COLO668 (cell line): ENCODE measurements around the gene TSPYL1.

Experiments
- DNase-seq: peaks from one replicate; lab custom pipeline; 2025; ENCODE audit not compliant: unreplicated experiment; lab: John Stamatoyannopoulos, UW

TSPYL1 gene

GRCh38 chr6:116265041-116265829 is 14.5 kb downstream of the TSPYL1 start:
- DNase-seq, result no peak

GRCh38 chr6:116263353-116263752 is 16.4 kb downstream of the TSPYL1 start:
- DNase-seq, result no peak

- DNase-seq, result no peak
Measured at GRCh38 chr6:116258520-116258919, 21.2 kb downstream of the TSPYL1 start.

GRCh38 chr6:116256694-116257093 is 23.0 kb downstream of the TSPYL1 start:
- DNase-seq, result no peak

- no peak for DNase-seq
Measured at GRCh38 chr6:116255246-116255800, 24.4 kb downstream of the TSPYL1 start.

- no peak for DNase-seq
Measured at GRCh38 chr6:116254297-116255056, 25.3 kb downstream of the TSPYL1 start.

GRCh38 chr6:116253505-116254296 is 26.0 kb downstream of the TSPYL1 start, which contains the start of gene TSPYL4:
TSPYL4 (minus strand) TSS chr6:116254075; CDS start chr6:116254008, 67 bp downstream.
- DNase-seq, result peak; percentile 92

- DNase-seq, result no peak
Measured at GRCh38 chr6:116253188-116253504, 26.6 kb downstream of the TSPYL1 start.

- no peak for DNase-seq
Measured at GRCh38 chr6:116251568-116252384, 28.0 kb downstream of the TSPYL1 start.

- DNase-seq, result no peak
Measured at GRCh38 chr6:116248577-116248976, 31.2 kb downstream of the TSPYL1 start.

- no peak for DNase-seq
Measured at GRCh38 chr6:116247285-116247684, 32.4 kb downstream of the TSPYL1 start.

GRCh38 chr6:116246089-116246488 is 33.6 kb downstream of the TSPYL1 start:
- DNase-seq, result no peak

- DNase-seq, result no peak
Measured at GRCh38 chr6:116244284-116244683, 35.4 kb downstream of the TSPYL1 start.

- no peak for DNase-seq
Measured at GRCh38 chr6:116239856-116240255, 39.9 kb downstream of the TSPYL1 start.

- no peak for DNase-seq
Measured at GRCh38 chr6:116239256-116239655, 40.5 kb downstream of the TSPYL1 start.

GRCh38 chr6:116238083-116238482 is 41.6 kb downstream of the TSPYL1 start:
- DNase-seq, result no peak

- no peak for DNase-seq
Measured at GRCh38 chr6:116234689-116235088, 45.0 kb downstream of the TSPYL1 start.

GRCh38 chr6:116229287-116229913 is 50.3 kb downstream of the TSPYL1 start:
- DNase-seq, result no peak
